GM06990 (cell line): ENCODE data around the gene SCRN1.

Experiments used
- DNase-seq: peaks from one replicate; pipeline ENCODE4 v3.0.0-alpha.2; 2011; ENCODE audit not compliant: insufficient read length; ENCODE audit errors: extremely low read depth
- H3K27me3 ChIP-seq: replicated peaks from 2 replicates; pipeline ENCODE4 v1.6.0; 2011; ENCODE audit warnings: low read length; ENCODE audit not compliant: control insufficient read depth, insufficient read depth
- H3K36me3 ChIP-seq: 2 replicates; pipeline ENCODE4 v1.5.1; 2011; ENCODE audit warnings: low read length; ENCODE audit not compliant: control insufficient read depth, insufficient read depth
- H3K4me3 ChIP-seq: replicated peaks from 2 replicates; pipeline ENCODE4 v1.5.1; 2011; ENCODE audit warnings: low read depth, mild to moderate bottlenecking, control low read depth, low read length
- TF ChIP-seq, protein P1 (sequence below): IDR thresholded peaks from 2 replicates; pipeline ENCODE4 v1.5.1; 2011; ENCODE audit warnings: low read length, control low read depth, mild to moderate bottlenecking, inconsistent platforms; ENCODE audit not compliant: insufficient read depth, poor library complexity, severe bottlenecking

The SCRN1 gene

DNA sequence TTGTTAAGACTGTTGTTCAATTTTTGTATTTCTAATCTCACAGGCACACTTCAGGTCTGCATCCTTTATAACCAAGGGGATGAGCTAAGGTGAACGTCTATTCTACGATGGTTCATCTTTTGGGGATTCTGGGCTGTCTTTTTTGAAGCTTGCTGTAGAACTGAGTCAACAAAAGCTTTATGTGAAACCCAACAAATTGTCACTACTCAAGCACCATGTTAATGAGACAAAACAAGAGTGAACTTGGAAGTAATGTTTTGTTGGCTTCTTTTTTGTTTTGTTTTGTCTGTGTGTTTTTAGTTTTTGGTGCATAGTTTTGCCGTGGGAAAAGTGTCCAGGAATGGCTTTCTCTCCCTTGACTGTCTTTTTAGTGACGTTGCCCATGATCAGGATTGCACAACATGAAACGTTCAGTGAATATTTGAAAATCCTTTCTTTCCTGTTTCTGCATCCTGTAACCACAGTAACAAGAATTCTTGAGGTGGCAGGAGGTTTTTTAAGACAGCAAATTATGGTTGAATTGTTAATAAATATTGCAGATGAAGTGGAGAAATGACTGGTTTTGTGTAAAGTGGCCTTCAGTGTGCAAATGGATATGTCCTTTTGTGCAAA, 117.7 kb downstream of the SCRN1 start:
- DNase-seq: no peak
- H3K4me3 ChIP-seq: no peak overlapping the region
- no peaks in the 10 kb centered on the region; the same call in none of the 2 replicates for H3K27me3 ChIP-seq
- H3K36me3 ChIP-seq: no peaks in the 10 kb centered on the region
- TF ChIP-seq, protein P1, sequence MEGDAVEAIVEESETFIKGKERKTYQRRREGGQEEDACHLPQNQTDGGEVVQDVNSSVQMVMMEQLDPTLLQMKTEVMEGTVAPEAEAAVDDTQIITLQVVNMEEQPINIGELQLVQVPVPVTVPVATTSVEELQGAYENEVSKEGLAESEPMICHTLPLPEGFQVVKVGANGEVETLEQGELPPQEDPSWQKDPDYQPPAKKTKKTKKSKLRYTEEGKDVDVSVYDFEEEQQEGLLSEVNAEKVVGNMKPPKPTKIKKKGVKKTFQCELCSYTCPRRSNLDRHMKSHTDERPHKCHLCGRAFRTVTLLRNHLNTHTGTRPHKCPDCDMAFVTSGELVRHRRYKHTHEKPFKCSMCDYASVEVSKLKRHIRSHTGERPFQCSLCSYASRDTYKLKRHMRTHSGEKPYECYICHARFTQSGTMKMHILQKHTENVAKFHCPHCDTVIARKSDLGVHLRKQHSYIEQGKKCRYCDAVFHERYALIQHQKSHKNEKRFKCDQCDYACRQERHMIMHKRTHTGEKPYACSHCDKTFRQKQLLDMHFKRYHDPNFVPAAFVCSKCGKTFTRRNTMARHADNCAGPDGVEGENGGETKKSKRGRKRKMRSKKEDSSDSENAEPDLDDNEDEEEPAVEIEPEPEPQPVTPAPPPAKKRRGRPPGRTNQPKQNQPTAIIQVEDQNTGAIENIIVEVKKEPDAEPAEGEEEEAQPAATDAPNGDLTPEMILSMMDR: no peak
